ENCODE measurements around the gene TREML2. TPM values are rescaled to one million over a fixed set of nuclear protein-coding genes. Genes with fewer than 3 reads are reported as not detected.

Gene TREML2
- total RNA-seq, 3 donors from 2014 or later (not counting 1 experiment from before 2014, with no cell fraction given): 0.75 to 3.0 (median 1.0) TPM

GRCh38 chr6:41216616-41217015 lies 15.7 kb upstream of the TREML2 start:
- Histone ChIP-seq H3K4me1 (ENCODE audit: control insufficient read depth, insufficient read depth, low read length) (no peaks in the 10 kb centered on the region), H3K9me3 (ENCODE audit: control insufficient read depth, insufficient read depth, low read length) (peaks cover 8% of the 10 kb centered on the region), H3K27ac (ENCODE audit: low read length) (no peak overlapping the region), H3K36me3 (ENCODE audit: control insufficient read depth, insufficient read depth, low read length) (no peaks in the 10 kb centered on the region), H3K27me3 (ENCODE audit: control insufficient read depth, insufficient read depth, low read length) (peaks cover 3% of the 10 kb centered on the region), H3K4me3 (ENCODE audit: low read length) (no peak overlapping the region)
- 86% methylated on average over 5 of the region's 5 CpGs for WGBS (ENCODE audit: insufficient coverage)
- H3K4me1 Mint-ChIP-seq: peaks cover 0 to under 1% of the 10 kb centered on the region in 2 donors
- TF ChIP-seq CTCF (IDR thresholded peaks at IDR 0.05): no peak
- DNase-seq: no peak
- no peak overlapping the region for H3K27ac Mint-ChIP-seq
- ATAC-seq: no peak
- H3K36me3 Mint-ChIP-seq: peaks cover 11% of the 10 kb centered on the region
- peaks cover 7 to 11% of the 10 kb centered on the region in 2 donors for H3K9me3 Mint-ChIP-seq
- no peak overlapping the region for H3K4me3 Mint-ChIP-seq
- peaks cover 3 to 10% of the 10 kb centered on the region in 2 donors for H3K27me3 Mint-ChIP-seq (ENCODE audit: low read depth in 2 of 2)
- intact Hi-C loops (cut with micrococcal nuclease): no loop called here

- no peak overlapping the region for H3K27ac Mint-ChIP-seq
- WGBS (ENCODE audit: insufficient coverage): 94% methylated on average over 5 of the region's 5 CpGs
- peaks cover 6 to 10% of the 10 kb centered on the region in 2 donors for H3K27me3 Mint-ChIP-seq (ENCODE audit: low read depth in 2 of 2)
- peaks cover 7 to 11% of the 10 kb centered on the region in 2 donors for H3K9me3 Mint-ChIP-seq
- ATAC-seq: no peak
- peaks cover 11% of the 10 kb centered on the region for H3K36me3 Mint-ChIP-seq
- no peak overlapping the region for H3K4me3 Mint-ChIP-seq
- peaks cover 3% of the 10 kb centered on the region for H3K27me3 ChIP-seq (ENCODE audit: control insufficient read depth, insufficient read depth, low read length)
- H3K4me3 ChIP-seq (ENCODE audit: low read length): no peak overlapping the region
- no peaks in the 10 kb centered on the region for H3K4me1 Mint-ChIP-seq
- intact Hi-C loops (cut with micrococcal nuclease): no loop called here
- H3K9me3 ChIP-seq (ENCODE audit: control insufficient read depth, insufficient read depth, low read length): peaks cover 8% of the 10 kb centered on the region
- H3K4me1 ChIP-seq (ENCODE audit: control insufficient read depth, insufficient read depth, low read length): no peaks in the 10 kb centered on the region
- no peak overlapping the region for H3K27ac ChIP-seq (ENCODE audit: low read length)
- no peak for TF ChIP-seq CTCF (IDR thresholded peaks at IDR 0.05)
- no peak for DNase-seq
- no peaks in the 10 kb centered on the region for H3K36me3 ChIP-seq (ENCODE audit: control insufficient read depth, insufficient read depth, low read length)
Measured at GRCh38 chr6:41215777-41216176, 14.8 kb upstream of the TREML2 start.

- WGBS (ENCODE audit: insufficient coverage): 95% methylated on average over 9 of the region's 9 CpGs
- ATAC-seq (no peak), DNase-seq (no peak)
- Mint-ChIP-seq H3K36me3 (peaks cover 11% of the 10 kb centered on the region), H3K4me1 (no peaks in the 10 kb centered on the region), H3K27me3 (ENCODE audit: low read depth in 2 of 2) (peaks cover 6 to 10% of the 10 kb centered on the region in 2 donors), H3K4me3 (no peak overlapping the region), H3K27ac (no peak overlapping the region), H3K9me3 (peaks cover 7 to 11% of the 10 kb centered on the region in 2 donors)
- Histone ChIP-seq H3K4me1 (ENCODE audit: control insufficient read depth, insufficient read depth, low read length) (peaks cover 4% of the 10 kb centered on the region), H3K9me3 (ENCODE audit: control insufficient read depth, insufficient read depth, low read length) (peaks cover 8% of the 10 kb centered on the region), H3K36me3 (ENCODE audit: control insufficient read depth, insufficient read depth, low read length) (no peaks in the 10 kb centered on the region), H3K27ac (ENCODE audit: low read length) (no peak overlapping the region), H3K27me3 (ENCODE audit: control insufficient read depth, insufficient read depth, low read length) (peaks cover 3% of the 10 kb centered on the region), H3K4me3 (ENCODE audit: low read length) (no peak overlapping the region)
- no peak for TF ChIP-seq CTCF (IDR thresholded peaks at IDR 0.05)
- intact Hi-C loops (cut with micrococcal nuclease): no loop called here
Measured at GRCh38 chr6:41214559-41215238, 13.8 kb upstream of the TREML2 start.

Data from natural killer cell (primary cell).